ENCODE data around the gene CNKSR3.
"Not testable (repeated sequence)": the region's sequence is repeated elsewhere in the genome, so short reads cannot be mapped to it uniquely, and the experiment has no call there.

CNKSR3 gene

GRCh38 chr6:154510144-154510905 lies at the start of gene CNKSR3:
Gene CNKSR3, minus strand, starts transcription at chr6:154510685. Its CDS starts 571 bp downstream, at chr6:154510114.
- no peak for DNase-seq (ENCODE audit: low spot score)

DNA sequence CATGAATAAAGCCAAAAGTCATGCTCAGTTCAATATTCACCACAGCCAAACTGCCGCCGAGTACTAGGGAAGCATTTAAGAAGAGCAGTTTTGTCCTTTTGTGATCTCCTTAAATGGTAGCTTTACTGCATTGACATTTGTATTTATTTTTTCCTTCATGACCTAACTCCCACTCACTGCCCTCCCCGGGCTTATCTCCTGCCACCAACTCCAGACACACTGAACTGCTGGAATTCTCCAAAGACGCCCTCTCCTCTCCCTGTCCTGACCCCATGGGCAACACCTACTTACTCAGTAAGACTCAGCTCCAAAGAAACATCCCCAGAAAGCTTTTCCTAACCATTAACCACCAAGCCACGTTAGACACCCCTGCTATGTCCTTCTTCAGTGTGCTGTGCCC lies 48.5 kb upstream of the CNKSR3 start:
- no peak for DNase-seq (ENCODE audit: low spot score)

GRCh38 chr6:154558513-154558912 lies 48.0 kb upstream of the CNKSR3 start:
- DNase-seq (ENCODE audit: low spot score): no peak

- DNase-seq (ENCODE audit: low spot score): no peak
Observed at GRCh38 chr6:154555073-154555677, 44.7 kb upstream of the CNKSR3 start.

DNA sequence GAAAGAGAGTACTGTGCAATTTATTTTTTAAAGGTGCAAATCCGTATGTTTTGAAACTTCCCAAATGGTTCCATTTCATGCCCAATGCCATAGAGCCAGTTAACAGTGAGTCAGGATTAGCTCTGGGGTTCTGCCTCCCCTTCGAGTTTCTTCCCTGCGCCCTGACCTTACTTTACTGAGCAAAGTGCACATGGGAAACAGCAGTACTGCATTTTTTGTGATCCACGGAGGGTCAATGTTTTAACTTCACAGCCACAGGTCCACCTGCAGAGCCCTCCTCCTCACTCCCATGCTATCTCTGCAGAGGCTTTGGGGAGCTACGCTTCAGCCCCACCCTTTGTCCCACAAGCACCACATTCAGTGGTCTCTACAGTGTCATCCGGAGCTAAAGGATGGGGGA lies 44.0 kb upstream of the CNKSR3 start:
- no peak for DNase-seq (ENCODE audit: low spot score)

GRCh38 chr6:154550779-154551178 lies 40.3 kb upstream of the CNKSR3 start:
- no peak for DNase-seq (ENCODE audit: low spot score)

- no peak for DNase-seq (ENCODE audit: low spot score)
Observed at GRCh38 chr6:154549179-154549578, 38.7 kb upstream of the CNKSR3 start.

DNA sequence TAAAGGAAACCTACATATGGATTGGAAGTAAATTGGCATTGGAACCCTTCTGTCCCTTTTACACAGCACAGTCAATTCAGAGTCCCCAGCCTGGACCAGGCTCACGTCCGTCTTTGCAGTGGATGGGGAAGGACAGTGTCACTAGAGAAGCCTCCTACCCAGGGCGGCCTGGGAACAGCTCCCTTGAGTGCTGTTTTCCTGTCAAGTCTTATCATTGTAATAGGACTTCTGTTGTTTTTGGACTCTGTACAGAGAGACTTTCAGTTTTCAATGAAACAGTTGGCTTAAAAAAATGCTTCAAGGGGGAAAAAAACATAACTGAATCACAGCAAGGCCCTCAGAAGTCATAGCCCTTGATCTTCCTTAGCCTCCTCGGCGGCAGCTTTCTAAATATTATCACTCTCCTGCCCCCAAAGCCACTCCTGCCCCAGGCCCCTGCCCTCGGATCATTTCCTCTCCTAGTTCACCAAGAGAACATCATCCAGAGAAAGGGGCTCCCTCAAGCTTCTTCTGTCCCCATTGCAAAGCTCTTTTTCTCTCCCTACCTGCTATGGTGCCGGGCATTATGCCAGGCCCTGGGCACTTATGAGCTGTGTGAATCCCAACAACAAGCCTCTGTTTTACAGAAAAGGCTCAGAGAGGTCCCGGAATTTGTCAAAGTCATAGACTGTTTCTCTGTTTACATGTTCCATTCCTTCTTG lies 37.8 kb upstream of the CNKSR3 start:
- DNase-seq (ENCODE audit: low spot score): no peak

- DNase-seq (ENCODE audit: low spot score): no peak
Observed at GRCh38 chr6:154543628-154544027, 33.1 kb upstream of the CNKSR3 start.

- DNase-seq (ENCODE audit: low spot score): no peak
Observed at GRCh38 chr6:154542747-154543146, 32.3 kb upstream of the CNKSR3 start.

GRCh38 chr6:154541837-154542236 lies 31.4 kb upstream of the CNKSR3 start:
- not testable (repeated sequence) for DNase-seq (ENCODE audit: low spot score)

DNA sequence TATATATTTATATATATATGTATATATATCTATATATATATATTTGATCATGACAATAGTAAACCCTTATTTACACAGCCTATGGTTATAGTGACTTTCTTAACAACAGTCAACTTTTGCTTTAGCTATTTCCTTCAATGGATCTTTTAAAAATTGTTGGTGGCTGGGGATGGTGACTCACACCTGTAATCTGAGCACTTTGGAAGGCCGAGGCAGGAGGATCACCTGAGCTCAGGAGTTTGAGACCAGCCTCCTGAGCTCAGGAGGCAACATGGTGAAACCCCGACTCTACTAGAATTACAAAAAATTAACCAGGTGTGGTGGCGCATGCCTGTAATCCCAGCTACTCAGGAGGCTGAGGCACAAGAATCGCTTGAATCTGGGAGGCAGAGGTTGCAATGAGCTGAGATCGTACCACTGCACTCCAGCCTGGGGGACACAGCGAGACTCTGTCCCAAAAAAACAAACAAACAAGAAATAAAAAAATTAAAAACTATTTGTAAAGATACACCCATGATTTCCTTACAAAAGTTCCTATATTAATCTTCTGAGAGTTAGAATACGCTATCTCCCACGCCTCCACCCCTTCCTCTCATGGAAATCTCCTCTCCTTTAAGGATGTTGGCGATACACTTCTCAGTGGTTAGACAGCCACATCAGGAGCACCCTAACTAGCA lies 29.2 kb upstream of the CNKSR3 start:
- no peak for DNase-seq (ENCODE audit: low spot score)

DNA sequence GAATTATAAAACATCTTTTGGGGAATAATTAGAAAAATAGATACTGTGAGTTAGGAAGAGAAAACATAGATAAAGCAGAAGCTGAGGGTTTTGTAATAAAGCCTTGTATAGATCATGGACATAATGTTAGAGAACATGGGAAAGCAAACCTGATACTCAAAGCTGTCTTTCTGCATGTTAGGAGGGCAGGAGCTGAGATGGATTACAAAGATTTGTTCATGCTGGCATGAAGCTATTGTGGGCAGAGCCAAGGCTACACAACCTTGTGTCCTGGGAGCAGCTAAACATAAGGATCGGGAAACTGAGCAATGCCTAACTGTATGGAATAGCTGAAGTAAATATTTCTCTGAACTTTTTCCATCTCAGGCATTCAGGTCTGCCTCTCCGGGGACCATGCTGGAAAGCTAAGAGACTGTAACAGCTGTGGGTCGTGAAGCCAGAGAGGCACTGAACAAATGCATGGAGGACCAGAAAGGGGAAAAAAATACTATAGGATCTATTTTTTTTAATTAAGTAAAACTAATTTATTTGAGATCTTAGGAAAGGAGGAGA lies 28.2 kb upstream of the CNKSR3 start:
- no peak for DNase-seq (ENCODE audit: low spot score)

DNA sequence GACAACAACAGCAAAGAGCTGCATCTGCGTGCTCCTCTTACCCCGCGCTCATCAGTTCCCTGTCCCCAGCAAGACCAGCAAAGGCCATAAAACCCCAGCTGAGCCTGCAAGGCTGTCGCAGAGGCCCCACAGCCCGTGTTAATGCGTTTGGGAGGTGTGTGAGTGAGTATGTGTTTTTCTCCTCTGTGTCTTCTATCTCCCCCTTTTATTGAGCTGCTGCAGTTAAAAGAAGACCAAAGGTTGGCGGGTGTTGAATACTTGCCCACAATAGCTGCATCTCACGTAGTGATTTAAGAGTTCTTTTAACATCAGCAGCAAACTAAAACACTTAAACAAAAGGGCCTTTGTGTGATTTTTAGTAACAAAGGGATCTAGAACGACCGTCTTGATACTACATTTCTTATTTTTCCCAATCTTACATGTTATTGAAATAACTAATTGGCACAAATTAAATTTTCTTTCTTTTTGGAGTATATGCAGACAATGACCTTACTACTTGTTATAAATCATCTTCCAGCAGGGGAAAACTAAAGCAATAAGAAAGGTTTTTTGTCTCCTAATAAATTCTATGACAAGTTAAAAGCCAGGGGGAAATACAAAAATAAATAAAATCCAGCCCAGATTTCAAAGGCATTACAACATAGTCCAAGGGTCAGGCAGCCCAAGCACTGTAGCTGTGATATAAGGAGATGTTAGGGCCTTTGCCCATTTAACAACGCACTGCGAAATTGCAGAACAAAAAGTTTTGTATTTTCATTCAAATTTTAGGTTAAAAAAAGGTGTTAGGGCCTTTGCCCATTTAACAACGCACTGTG lies 27.2 kb upstream of the CNKSR3 start:
- DNase-seq (ENCODE audit: low spot score): no peak

DNA sequence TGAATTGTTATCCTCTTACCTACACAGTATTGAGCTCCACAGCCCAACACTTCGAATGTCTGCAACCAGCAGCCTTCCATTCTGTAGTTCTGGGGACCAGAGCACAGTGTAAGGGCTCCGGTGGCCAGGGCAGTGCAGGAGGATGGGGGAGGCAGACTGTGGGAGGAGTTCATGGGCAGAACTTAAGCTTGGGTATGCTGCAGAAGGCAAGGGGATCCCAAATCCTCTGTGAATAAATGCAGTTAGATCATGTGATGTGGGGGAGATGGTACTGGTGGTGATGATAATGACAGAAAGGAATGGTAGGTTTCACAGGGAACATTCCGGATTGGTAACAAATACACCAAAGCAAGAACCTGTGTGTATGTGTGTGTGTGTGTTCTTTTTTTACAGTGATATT lies 26.5 kb upstream of the CNKSR3 start:
- no peak for DNase-seq (ENCODE audit: low spot score)

DNA sequence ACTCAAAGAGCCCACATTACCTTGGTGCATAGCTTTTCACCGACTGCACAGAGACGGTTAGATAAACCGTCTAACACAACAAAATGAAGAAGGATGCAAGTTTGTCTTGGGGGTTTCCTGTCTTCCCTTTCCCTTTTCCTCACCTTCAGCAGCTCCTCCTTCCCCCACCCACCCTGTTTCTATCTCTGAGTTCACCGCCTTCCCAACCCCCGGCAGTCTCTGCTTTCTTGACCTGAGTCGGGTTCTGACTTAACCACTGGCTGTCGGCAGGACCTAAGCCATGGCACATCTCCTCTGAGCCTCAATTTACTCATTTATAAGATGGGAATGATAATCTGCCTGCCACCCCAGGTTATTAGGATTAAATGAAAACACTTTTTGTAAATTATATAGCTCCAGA lies 25.8 kb upstream of the CNKSR3 start:
- no peak for DNase-seq (ENCODE audit: low spot score)

GRCh38 chr6:154535851-154536250 lies 25.4 kb upstream of the CNKSR3 start:
- DNase-seq (ENCODE audit: low spot score): no peak

GRCh38 chr6:154535147-154535546 lies 24.7 kb upstream of the CNKSR3 start:
- no peak for DNase-seq (ENCODE audit: low spot score)

- no peak for DNase-seq (ENCODE audit: low spot score)
Observed at GRCh38 chr6:154534531-154534930, 24.0 kb upstream of the CNKSR3 start.

- DNase-seq (ENCODE audit: low spot score): no peak
Observed at GRCh38 chr6:154532426-154532825, 21.9 kb upstream of the CNKSR3 start.

DNA sequence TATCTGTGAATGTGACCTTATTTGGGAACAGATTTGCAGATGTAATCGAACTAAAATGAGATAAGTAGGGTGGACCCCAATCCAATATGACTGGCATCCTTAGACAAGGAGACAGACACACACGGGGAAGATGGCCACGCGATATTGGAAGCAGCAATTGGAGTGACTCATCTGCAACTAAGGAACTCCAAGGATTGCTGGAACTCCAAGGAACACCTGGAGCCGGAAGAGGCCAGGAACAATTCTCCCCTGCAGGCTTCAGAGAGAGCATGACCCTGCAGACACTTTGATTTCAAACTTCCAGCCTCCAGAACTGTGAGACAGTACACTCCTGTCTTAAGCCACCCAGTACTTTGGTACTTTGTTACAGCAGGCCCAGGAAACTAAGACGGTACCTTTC lies 19.5 kb upstream of the CNKSR3 start:
- DNase-seq (ENCODE audit: low spot score): no peak
